ENCODE data around the gene PGC. TPM values are rescaled to one million over a fixed set of nuclear protein-coding genes. Genes with fewer than 3 reads are reported as not detected.

PGC gene
- total RNA-seq, 4 donors from 2014 or later: 0.42 TPM; not detected in 3

GRCh38 chr6:41784581-41785171 is 37.5 kb upstream of the PGC start:
- no peak overlapping the region for H3K4me3 ChIP-seq (ENCODE audit: low read depth, poor library complexity, severe bottlenecking)
- intact Hi-C loops (cut with DNase I; ENCODE audit: low total_unique reads): loop anchor here (5.0 to 10.0 kb wide), 2 partner anchors 140 to 258 kb away; partner anchors contain the start of genes BYSL and MED20
- WGBS, 2 donors: 63 to 64% methylated on average over 5 of the region's 5 CpGs
- DNase-seq (ENCODE audit: low spot score in 2 of 2): no peak
- TF ChIP-seq CTCF (IDR thresholded peaks at IDR 0.05) (no peak), POLR2A (IDR thresholded peaks at IDR 0.05) (no peak)

- intact Hi-C loops (cut with DNase I; ENCODE audit: low total_unique reads): loop anchor here (5.0 to 10.0 kb wide), 2 partner anchors 142 to 259 kb away; partner anchors contain the start of genes BYSL and MED20
- no peak for DNase-seq (ENCODE audit: low spot score in 2 of 2)
- no peak for TF ChIP-seq CTCF (IDR thresholded peaks at IDR 0.05)
- no peak for TF ChIP-seq POLR2A (IDR thresholded peaks at IDR 0.05)
- H3K4me3 ChIP-seq (ENCODE audit: low read depth, poor library complexity, severe bottlenecking): no peak overlapping the region
- WGBS, 2 donors: 80 to 85% methylated on average over 6 of the region's 6 CpGs
Measured at GRCh38 chr6:41783106-41783780, 36.0 kb upstream of the PGC start.

- no peak for DNase-seq (ENCODE audit: low spot score in 2 of 2)
- TF ChIP-seq CTCF (IDR thresholded peaks at IDR 0.05): no peak
- TF ChIP-seq POLR2A (IDR thresholded peaks at IDR 0.05): no peak
- peak overlapping the region; percentile 42 for H3K4me3 ChIP-seq (ENCODE audit: low read depth, poor library complexity, severe bottlenecking)
- WGBS, 2 donors: 22 to 26% methylated on average over 3 of the region's 3 CpGs
- intact Hi-C loops (cut with DNase I; ENCODE audit: low total_unique reads): loop anchor here (5.0 to 10.0 kb wide), 2 partner anchors 143 to 261 kb away; partner anchors contain the start of genes BYSL and MED20
Measured at GRCh38 chr6:41781366-41781730, 34.2 kb upstream of the PGC start.

GRCh38 chr6:41780551-41781365 is 33.6 kb upstream of the PGC start, which contains the start of gene PRICKLE4:
TSS of gene PRICKLE4 (plus strand) at chr6:41780782. CDS start at chr6:41783474, 2,692 bp downstream.
- DNase-seq (ENCODE audit: low spot score in 2 of 2): peak in 1 of 2 donors; percentile 88
- intact Hi-C loops (cut with DNase I; ENCODE audit: low total_unique reads): loop anchor here (5.0 to 10.0 kb wide), 2 partner anchors 144 to 262 kb away; partner anchors contain the start of genes BYSL and MED20
- no peak for TF ChIP-seq CTCF (IDR thresholded peaks at IDR 0.05)
- TF ChIP-seq POLR2A (IDR thresholded peaks at IDR 0.05): no peak
- H3K4me3 ChIP-seq (ENCODE audit: low read depth, poor library complexity, severe bottlenecking): peak within 1 kb of the TSS; percentile 42
- 1% methylated on average over 36 of the region's 36 CpGs for WGBS, 2 donors

GRCh38 chr6:41779788-41780550 is 32.8 kb upstream of the PGC start, which contains the start of gene FRS3:
TSS of gene FRS3 (minus strand) at chr6:41779900. CDS start at chr6:41776987, 2,913 bp downstream.
- TF ChIP-seq POLR2A (IDR thresholded peaks at IDR 0.05) (no peak), CTCF (IDR thresholded peaks at IDR 0.05) (peak in 1 of 3 donors; percentile 68)
- intact Hi-C loops (cut with DNase I; ENCODE audit: low total_unique reads): loop anchor here (5.0 to 10.0 kb wide), 2 partner anchors 145 to 262 kb away; partner anchors contain the start of genes BYSL and MED20
- peak within 1 kb of the TSS; percentile 42 for H3K4me3 ChIP-seq (ENCODE audit: low read depth, poor library complexity, severe bottlenecking)
- 1% methylated on average over 33 to 36 of the region's 73 CpGs for WGBS, 2 donors
- peak; percentile 97 to 100 for DNase-seq (ENCODE audit: low spot score in 2 of 2)
